GM12891 (cell line): ENCODE measurements around the gene NBAS.

Experiments
- PAX5 ChIP-seq: IDR thresholded peaks from 2 replicates; pipeline ENCODE4 v1.6.1; 2011; ENCODE audit warnings: low read length, moderate library complexity, mild to moderate bottlenecking; ENCODE audit not compliant: insufficient read depth, severe bottlenecking
- POLR2A ChIP-seq: IDR thresholded peaks from 2 replicates; pipeline ENCODE4 v1.6.1; 2011; ENCODE audit warnings: low read depth, low read length, control low read depth
- POLR2AphosphoS5 ChIP-seq: IDR thresholded peaks from 2 replicates; pipeline ENCODE4 v1.6.1; 2011; ENCODE audit warnings: low read depth, low read length, control low read depth
- POU2F2 ChIP-seq: IDR thresholded peaks from 2 replicates; pipeline ENCODE4 v1.6.1; 2011; ENCODE audit warnings: low read depth, mild to moderate bottlenecking, control low read depth, low read length, moderate library complexity
- SPI1 ChIP-seq: IDR thresholded peaks from 2 replicates; pipeline ENCODE4 v1.6.1; 2011; ENCODE audit warnings: low read depth, low read length, control low read depth
- TAF1 ChIP-seq: IDR thresholded peaks from 2 replicates; pipeline ENCODE4 v1.6.1; 2011; ENCODE audit warnings: low read depth, low read length, control low read depth

- TF ChIP-seq TAF1 (no peak), POLR2A (no peak), POLR2AphosphoS5 (no peak), PAX5 (no peak), SPI1 (no peak), POU2F2 (no peak)
Observed at GRCh38 chr2:15609341-15610042, 48.4 kb upstream of the NBAS start.
